Esophagus muscularis mucosa (tissue), 4 donors: ENCODE measurements around the gene ERVV-1. TPM values are rescaled to one million over a fixed set of nuclear protein-coding genes. Genes with fewer than 3 reads are reported as not detected.

Source experiments
- DNase-seq: peaks from one replicate; pipeline ENCODE4 v3.0.0-alpha.2; 2017; ENCODE audit errors: extremely low spot score
- H3K27ac ChIP-seq, 4 donors: fragments of 200-600 bp; sonication (generic); replicated peaks in 1 of 4; 1 replicate in 3 of 4; 2 replicates in 1 of 4; pipeline ENCODE4 v1.5.1; 2016 to 2019; ENCODE audit warnings: mild to moderate bottlenecking in 1 of 4
- H3K27me3 ChIP-seq, 4 donors: fragments of 200-600 bp; sonication (generic); one replicate each; pipeline versions ENCODE4 v1.5.1 to v1.6.0; 2016 to 2019
- H3K36me3 ChIP-seq, 4 donors: fragments of 200-600 bp; sonication (generic); one replicate each; pipeline ENCODE4 v1.5.1; 2016 to 2019
- H3K4me1 ChIP-seq, 4 donors: fragments of 200-600 bp; sonication (generic); one replicate each; pipeline ENCODE4 v1.5.1; 2016 to 2019
- H3K4me3 ChIP-seq, 4 donors: fragments of 200-600 bp; sonication (generic); 1 replicate in 2 of 4; 2 replicates in 2 of 4; pipeline ENCODE4 v1.5.1; 2016 to 2019; ENCODE audit warnings: mild to moderate bottlenecking in 4 of 4, moderate library complexity in 1 of 4
- H3K9me3 ChIP-seq, 4 donors: fragments of 200-600 bp; sonication (generic); 1 replicate in 3 of 4; 2 replicates in 1 of 4; pipeline ENCODE4 v1.5.1; 2016 to 2019
- CTCF ChIP-seq, 3 experiments: fragments of 200-600 bp in 2 of 3; fragments of 450-650 bp in 1 of 3; sonication (generic) in 2 of 3; IDR thresholded peaks; one replicate each; pipeline ENCODE4 v1.5.1; 2017 to 2019; ENCODE audit warnings: antibody characterized with exemption in 3 of 3, mild to moderate bottlenecking in 2 of 3, moderate library complexity in 1 of 3
- EP300 ChIP-seq: sonication (generic); formaldehyde crosslinking; IDR thresholded peaks from one replicate; pipeline ENCODE4 v1.6.1; 2017; ENCODE audit warnings: antibody characterized with exemption
- POLR2A ChIP-seq: fragments of 450-650 bp; IDR thresholded peaks from one replicate; pipeline ENCODE4 v1.6.1; 2017; ENCODE audit warnings: antibody characterized with exemption, moderate library complexity, mild to moderate bottlenecking, low read depth
- POLR2AphosphoS5 ChIP-seq, 2 donors: sonication (generic); formaldehyde crosslinking; IDR thresholded peaks; one replicate each; pipeline ENCODE4 v1.6.1; 2017; ENCODE audit warnings: antibody characterized with exemption in 2 of 2
- WGBS: methylation state at CpG from one replicate; pipeline ENCODE4 v1.1.5; 2018; 5-methylcytosine and 5-hydroxymethylcytosine counted together
- intact Hi-C: fragments of 100-400 bp; cut with DNase I; formaldehyde crosslinking; loops from one replicate; pipeline ENCODE4 v1.15.1; 2023
- total RNA-seq, 4 donors: library from RNA; depleted of rRNA; stranded (reverse); fragments of >200 nt; gene quantifications; one replicate each; pipeline versions ENCODE4 v1.1.0 to v1.2.1, GENCODE V29; 2016

Gene ERVV-1
- total RNA-seq, 4 donors from 2014 or later, result not detected

- TF ChIP-seq POLR2AphosphoS5 (IDR thresholded peaks at IDR 0.05), result no peak
- TF ChIP-seq EP300, result no peak
- no peak for TF ChIP-seq CTCF (IDR thresholded peaks at IDR 0.05)
- no peak for TF ChIP-seq POLR2A
- intact Hi-C loops, result no loop called here
- peaks cover 0 to 3% (median 0%) of the 10 kb centered on the region in 4 donors for H3K27me3 ChIP-seq
- WGBS, result 93% methylated on average over 5 of the region's 5 CpGs
- H3K36me3 ChIP-seq, result no peaks in the 10 kb centered on the region
- no peak overlapping the region for H3K4me3 ChIP-seq
- H3K4me1 ChIP-seq, result no peaks in the 10 kb centered on the region
- DNase-seq, result no peak
- H3K9me3 ChIP-seq, result no peaks in the 10 kb centered on the region
- no peak overlapping the region for H3K27ac ChIP-seq
Observed at GRCh38 chr19:53004242-53004641, 9.5 kb upstream of the ERVV-1 start.

- no peak for TF ChIP-seq CTCF (IDR thresholded peaks at IDR 0.05)
- TF ChIP-seq POLR2AphosphoS5 (IDR thresholded peaks at IDR 0.05), result no peak
- no peaks in the 10 kb centered on the region for H3K36me3 ChIP-seq
- no peaks in the 10 kb centered on the region for H3K9me3 ChIP-seq
- no peaks in the 10 kb centered on the region for H3K4me1 ChIP-seq
- H3K4me3 ChIP-seq, result no peak overlapping the region
- intact Hi-C loops, result no loop called here
- WGBS, result 73% methylated on average over 7 of the region's 7 CpGs
- no peak overlapping the region for H3K27ac ChIP-seq
- DNase-seq, result no peak
- H3K27me3 ChIP-seq, result peaks cover 0 to 18% (median 0%) of the 10 kb centered on the region in 4 donors
Observed at GRCh38 chr19:53007200-53007599, 6.5 kb upstream of the ERVV-1 start.

GRCh38 chr19:53007606-53008005 lies 6.1 kb upstream of the ERVV-1 start:
- intact Hi-C loops, result no loop called here
- WGBS, result 66% methylated on average over 5 of the region's 5 CpGs
- peaks cover 0 to 18% (median 0%) of the 10 kb centered on the region in 4 donors for H3K27me3 ChIP-seq
- H3K4me3 ChIP-seq, result no peak overlapping the region
- H3K36me3 ChIP-seq, result no peaks in the 10 kb centered on the region
- TF ChIP-seq POLR2AphosphoS5 (IDR thresholded peaks at IDR 0.05) (no peak), POLR2A (no peak), CTCF (IDR thresholded peaks at IDR 0.05) (no peak), EP300 (no peak)
- H3K9me3 ChIP-seq, result no peaks in the 10 kb centered on the region
- H3K27ac ChIP-seq, result no peak overlapping the region
- H3K4me1 ChIP-seq, result no peaks in the 10 kb centered on the region
- DNase-seq, result no peak

- Histone ChIP-seq H3K9me3 (no peaks in the 10 kb centered on the region), H3K36me3 (no peaks in the 10 kb centered on the region), H3K27ac (no peak overlapping the region), H3K4me1 (no peaks in the 10 kb centered on the region), H3K4me3 (no peak overlapping the region), H3K27me3 (peaks cover 0 to 18% (median 0%) of the 10 kb centered on the region in 4 donors)
- no peak for DNase-seq
- 90% methylated on average over 25 of the region's 25 CpGs for WGBS
- intact Hi-C loops, result no loop called here
- no peak for TF ChIP-seq EP300
- TF ChIP-seq CTCF (IDR thresholded peaks at IDR 0.05), result no peak
- no peak for TF ChIP-seq POLR2A
- no peak for TF ChIP-seq POLR2AphosphoS5 (IDR thresholded peaks at IDR 0.05)
Observed at GRCh38 chr19:53008061-53008778, 5.5 kb upstream of the ERVV-1 start.

GRCh38 chr19:53010494-53010893 lies 3.2 kb upstream of the ERVV-1 start:
- Histone ChIP-seq H3K27ac (no peak overlapping the region), H3K27me3 (peaks cover 0 to 18% (median 0%) of the 10 kb centered on the region in 4 donors), H3K4me3 (no peak overlapping the region), H3K9me3 (no peaks in the 10 kb centered on the region), H3K36me3 (no peaks in the 10 kb centered on the region), H3K4me1 (no peaks in the 10 kb centered on the region)
- WGBS, result 44% methylated on average over 7 of the region's 9 CpGs
- TF ChIP-seq EP300, result no peak
- TF ChIP-seq CTCF (IDR thresholded peaks at IDR 0.05), result no peak
- TF ChIP-seq POLR2A, result no peak
- intact Hi-C loops, result no loop called here
- DNase-seq, result no peak
